Measurements from ENCODE around the gene ZC3HAV1.
"Not testable (repeated sequence)": the region's sequence is repeated elsewhere in the genome, so short reads cannot be mapped to it uniquely, and the experiment has no call there.

The ZC3HAV1 gene

DNA sequence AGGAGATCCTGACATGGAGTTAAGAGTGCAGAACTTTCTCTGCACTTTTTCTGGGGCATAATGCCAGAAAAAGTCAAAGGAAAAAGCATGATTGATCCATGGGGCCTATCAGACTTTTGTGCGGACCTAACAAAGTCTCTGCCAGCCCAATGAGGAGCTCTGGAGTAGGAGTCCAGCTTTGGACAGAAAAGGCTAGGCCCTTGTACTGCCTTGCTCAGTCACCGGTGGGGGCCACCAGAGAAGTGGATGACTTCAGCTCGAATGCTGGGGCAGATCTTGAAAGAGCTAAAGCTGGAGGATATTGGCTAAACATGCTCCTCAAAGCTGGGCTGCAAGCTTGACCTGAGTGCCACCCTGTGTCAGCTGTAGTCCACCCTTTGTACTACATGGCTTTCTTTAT lies 2.8 kb upstream of the ZC3HAV1 start:
- DNase-seq (ENCODE audit: low read depth), result no peak

- DNase-seq (ENCODE audit: low read depth), result no peak
These were observed 2.3 kb upstream of the ZC3HAV1 start for GRCh38 chr7:139111811-139112301.

DNA sequence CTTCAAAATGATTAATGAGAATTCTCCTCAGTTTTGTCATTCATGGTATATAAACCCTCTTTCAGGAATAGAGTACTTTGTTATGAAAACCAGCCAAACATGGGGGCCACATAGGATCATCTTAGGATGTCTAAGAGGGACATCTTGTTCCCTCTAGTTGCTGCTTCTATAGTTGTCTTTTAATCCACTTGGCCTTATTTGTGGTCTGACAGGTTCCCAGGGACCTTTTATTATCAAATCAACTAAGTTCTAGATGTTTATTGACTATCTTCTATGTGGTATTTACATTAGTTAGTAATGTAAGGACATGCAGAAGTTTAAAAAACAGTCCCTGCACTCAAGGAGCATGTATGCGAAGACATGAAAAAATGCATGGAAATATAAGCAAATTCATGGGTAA lies 1.6 kb upstream of the ZC3HAV1 start:
- DNase-seq (ENCODE audit: low read depth), result no peak

GRCh38 chr7:139109983-139110411 lies 477 bp upstream of the ZC3HAV1 start:
- no peak for DNase-seq (ENCODE audit: low read depth)

- peak; percentile 4 for DNase-seq (ENCODE audit: low read depth)
These were observed 993 bp downstream of the ZC3HAV1 start for GRCh38 chr7:139108266-139109187.

DNA sequence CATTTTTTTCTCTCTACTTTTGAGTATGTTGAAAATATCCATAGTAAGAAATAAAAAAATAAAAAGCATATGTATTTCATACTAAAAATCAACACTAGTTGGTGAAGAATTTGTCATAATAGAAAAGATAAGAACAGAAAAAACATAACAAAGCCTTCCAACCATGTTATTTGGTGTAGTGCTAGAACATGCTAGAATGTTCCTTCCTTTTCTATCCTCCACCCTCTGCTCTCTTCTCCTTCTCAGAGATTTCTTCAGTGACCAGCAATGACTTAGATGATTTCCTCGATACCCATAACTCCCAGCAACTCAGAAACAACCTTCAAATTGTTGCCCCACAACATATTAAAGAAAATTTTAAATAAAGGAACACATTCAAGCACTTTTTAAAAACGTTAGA lies 2.6 kb downstream of the ZC3HAV1 start:
- DNase-seq (ENCODE audit: low read depth), result no peak

DNA sequence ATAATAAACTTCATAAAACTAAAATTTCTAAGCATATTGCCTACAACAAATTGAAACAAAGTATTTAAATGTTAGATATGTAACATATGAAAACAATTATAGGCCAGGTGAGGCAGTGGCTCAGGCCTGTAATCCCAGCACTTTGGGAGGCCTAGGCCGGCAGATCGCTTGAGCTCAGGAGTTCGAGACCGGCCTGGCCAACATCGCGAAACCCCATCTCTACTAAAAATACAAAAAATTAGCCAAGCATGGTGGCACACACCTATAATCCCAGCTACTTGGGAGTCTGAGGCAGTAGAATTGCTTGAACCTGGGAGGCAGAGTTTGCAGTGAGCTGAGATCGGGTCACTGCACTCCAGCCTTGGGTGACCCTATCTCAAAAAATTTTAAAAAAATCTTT lies 3.3 kb downstream of the ZC3HAV1 start:
- not testable (repeated sequence) for DNase-seq (ENCODE audit: low read depth)

DNA sequence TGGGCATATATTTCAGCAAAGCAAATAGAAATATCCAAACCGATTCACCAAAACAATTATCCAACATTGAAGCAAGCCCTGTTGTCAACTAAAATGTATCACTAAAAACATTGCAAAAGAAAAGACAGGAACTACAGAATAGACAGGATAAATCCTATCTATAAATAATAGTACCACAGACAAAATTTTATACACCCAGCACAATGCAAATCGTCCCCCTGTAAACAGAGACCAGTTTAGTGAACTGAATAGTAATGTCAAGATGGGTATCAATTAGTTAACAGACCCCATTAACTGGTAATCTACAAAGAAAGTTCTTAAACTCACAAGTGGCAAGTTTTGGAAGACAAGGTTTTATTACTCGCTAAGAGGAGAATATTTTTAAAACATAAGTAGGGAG lies 4.0 kb downstream of the ZC3HAV1 start:
- no peak for DNase-seq (ENCODE audit: low read depth)

- DNase-seq (ENCODE audit: low read depth), result no peak
These were observed 5.4 kb downstream of the ZC3HAV1 start for GRCh38 chr7:139104091-139104450.

DNA sequence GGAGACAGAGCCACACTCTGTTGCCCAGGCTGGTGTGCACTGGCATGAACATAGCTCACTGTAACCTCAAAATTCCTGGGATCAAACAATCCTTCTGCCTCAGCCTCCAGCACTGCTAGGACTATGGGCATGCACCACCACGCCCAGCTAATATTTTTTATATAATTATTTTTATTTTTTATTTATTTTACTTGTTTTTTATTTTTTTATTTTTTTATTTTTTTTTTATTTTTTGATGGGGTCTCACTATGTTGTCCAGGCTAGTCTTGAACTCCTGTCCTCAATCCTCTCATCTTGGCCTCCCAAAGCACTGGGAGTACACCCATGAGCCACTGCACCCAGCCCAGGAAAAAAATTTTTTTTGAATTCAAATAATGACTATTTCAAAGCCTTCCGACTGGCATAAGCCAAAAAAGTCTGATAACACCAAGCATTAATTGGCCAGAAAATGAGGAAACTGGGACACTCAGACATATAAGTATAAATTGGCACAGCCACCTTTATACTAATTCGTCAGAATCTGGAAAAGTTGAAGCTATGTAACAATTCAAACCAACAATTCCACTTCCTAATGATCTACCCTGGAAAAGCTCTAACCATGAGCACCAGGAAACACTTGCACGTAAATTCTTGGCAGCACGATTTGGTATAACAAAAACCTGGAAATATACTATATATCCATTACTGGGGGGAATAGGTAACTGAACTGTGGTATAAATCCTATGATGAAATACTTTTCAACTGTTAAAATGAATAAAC lies 6.3 kb downstream of the ZC3HAV1 start:
- DNase-seq (ENCODE audit: low read depth), result no peak

- not testable (repeated sequence) for DNase-seq (ENCODE audit: low read depth)
These were observed 7.8 kb downstream of the ZC3HAV1 start for GRCh38 chr7:139101637-139102158.

GRCh38 chr7:139099172-139099947 lies 10.2 kb downstream of the ZC3HAV1 start:
- peak; percentile 68 for DNase-seq (ENCODE audit: low read depth)

DNA sequence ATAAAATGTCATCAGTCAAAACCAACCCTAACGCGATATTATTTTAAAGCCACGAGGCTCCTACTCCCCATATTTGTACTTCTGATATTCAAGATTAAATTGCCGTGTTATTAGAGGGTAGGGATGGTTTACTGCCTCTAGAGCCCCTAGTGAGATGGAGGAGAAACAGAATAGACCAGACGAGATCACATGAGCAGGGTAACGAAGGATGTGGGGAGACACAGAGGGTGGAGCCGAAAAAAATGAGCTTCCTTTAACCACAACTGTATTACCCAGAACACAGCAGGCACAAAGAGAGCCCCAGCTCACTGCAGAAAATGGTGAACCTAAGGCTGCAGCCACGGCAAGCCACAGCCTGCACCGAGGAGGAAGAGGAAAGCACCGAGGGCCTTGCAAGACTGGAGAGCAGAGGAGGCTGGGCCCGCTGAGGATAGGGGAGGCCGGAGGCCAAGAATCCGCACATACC lies 14.3 kb downstream of the ZC3HAV1 start:
- DNase-seq (ENCODE audit: low read depth), result no peak

DNA sequence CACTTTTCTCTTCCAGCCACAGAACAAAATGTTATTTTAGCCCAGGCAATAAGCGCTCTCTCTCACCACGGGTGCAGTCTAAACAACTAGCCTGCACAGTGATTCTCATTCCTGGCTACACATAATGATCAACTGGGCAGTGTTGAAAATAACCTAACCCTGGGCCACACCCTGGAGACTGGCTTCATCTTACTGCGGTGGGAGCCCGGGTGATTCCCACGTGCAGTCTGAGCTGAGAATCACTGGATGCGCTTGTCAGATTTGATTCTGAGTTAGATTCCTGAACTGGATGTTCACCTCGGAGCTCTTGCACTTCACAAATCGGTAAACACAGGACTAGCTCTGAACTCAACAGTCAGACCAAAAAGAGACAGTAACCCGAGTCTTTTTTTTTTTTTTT lies 14.9 kb downstream of the ZC3HAV1 start:
- DNase-seq (ENCODE audit: low read depth), result no peak

DNA sequence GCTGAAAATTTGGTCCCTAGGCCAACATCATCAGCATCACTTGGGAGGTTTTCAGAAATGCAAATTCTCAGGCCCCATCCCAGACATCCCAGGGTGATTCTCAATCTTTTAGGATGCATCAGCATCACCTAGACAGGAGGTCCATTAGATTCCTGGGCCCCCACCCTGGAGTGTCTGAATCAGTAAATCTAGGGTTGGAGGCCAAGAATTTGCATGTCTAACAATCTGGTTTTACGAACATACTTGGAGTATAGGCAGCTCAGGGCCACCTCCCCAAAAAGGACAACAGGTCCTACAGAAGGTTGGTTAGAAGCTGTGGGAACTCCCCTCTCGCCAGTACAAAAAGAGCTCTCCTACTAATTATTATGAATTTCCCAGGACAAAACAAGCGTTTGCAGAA lies 15.5 kb downstream of the ZC3HAV1 start:
- DNase-seq (ENCODE audit: low read depth), result no peak

GRCh38 chr7:139093512-139093911 lies 16.0 kb downstream of the ZC3HAV1 start:
- DNase-seq (ENCODE audit: low read depth), result not testable (repeated sequence)

GRCh38 chr7:139092090-139092796 lies 17.3 kb downstream of the ZC3HAV1 start:
- DNase-seq (ENCODE audit: low read depth), result no peak

GRCh38 chr7:139091677-139091996 lies 17.9 kb downstream of the ZC3HAV1 start:
- no peak for DNase-seq (ENCODE audit: low read depth)

GRCh38 chr7:139089118-139089517 lies 20.4 kb downstream of the ZC3HAV1 start:
- DNase-seq (ENCODE audit: low read depth), result no peak

- no peak for DNase-seq (ENCODE audit: low read depth)
These were observed 21.3 kb downstream of the ZC3HAV1 start for GRCh38 chr7:139088268-139088667.

- DNase-seq (ENCODE audit: low read depth), result no peak
These were observed 22.3 kb downstream of the ZC3HAV1 start for GRCh38 chr7:139087212-139087611.
